HG02943 (cell line): ENCODE measurements around the gene MKRN3.
"Not testable (repeated sequence)": the region's sequence is repeated elsewhere in the genome, so short reads cannot be mapped to it uniquely, and the experiment has no call there.

ENCODE experiments used
- ATAC-seq: cut with Tn5 transposase; IDR thresholded peaks from one replicate; pipeline ENCODE4 v1.9.1; 2021; ENCODE audit warnings: mild to moderate bottlenecking, low read depth, moderate library complexity; ENCODE audit not compliant: unreplicated experiment

MKRN3 gene

GRCh38 chr15:23578521-23579150 lies 13.2 kb downstream of the MKRN3 start:
- ATAC-seq: no peak

- no peak for ATAC-seq
These were observed 22.8 kb downstream of the MKRN3 start for GRCh38 chr15:23588268-23588667.

- ATAC-seq: no peak
These were observed 23.5 kb downstream of the MKRN3 start for GRCh38 chr15:23589012-23589411.

- no peak for ATAC-seq
These were observed 28.8 kb downstream of the MKRN3 start for GRCh38 chr15:23594252-23594770.

GRCh38 chr15:23595368-23595767 lies 29.9 kb downstream of the MKRN3 start:
- no peak for ATAC-seq

DNA sequence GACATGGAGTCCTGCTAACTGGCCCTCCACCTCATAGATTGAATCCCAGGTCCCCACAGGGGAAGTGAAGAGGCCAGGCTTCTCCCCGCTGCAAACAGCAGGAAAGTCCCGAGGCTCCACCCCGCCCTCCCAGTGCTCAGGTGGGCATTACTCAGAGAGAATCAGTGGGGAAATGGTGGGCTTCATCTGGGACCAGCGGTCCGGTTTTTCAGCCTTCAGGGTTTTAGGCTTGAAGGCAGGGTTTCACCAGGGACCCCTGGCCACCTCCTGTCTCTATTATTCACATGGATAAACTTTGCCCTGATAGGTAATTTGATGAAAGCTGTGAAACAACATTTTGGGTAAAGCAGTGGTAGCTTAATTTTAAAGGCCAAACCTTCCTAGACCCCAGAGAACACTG lies 31.3 kb downstream of the MKRN3 start:
- no peak for ATAC-seq

GRCh38 chr15:23597278-23597677 lies 31.8 kb downstream of the MKRN3 start:
- not testable (repeated sequence) for ATAC-seq

DNA sequence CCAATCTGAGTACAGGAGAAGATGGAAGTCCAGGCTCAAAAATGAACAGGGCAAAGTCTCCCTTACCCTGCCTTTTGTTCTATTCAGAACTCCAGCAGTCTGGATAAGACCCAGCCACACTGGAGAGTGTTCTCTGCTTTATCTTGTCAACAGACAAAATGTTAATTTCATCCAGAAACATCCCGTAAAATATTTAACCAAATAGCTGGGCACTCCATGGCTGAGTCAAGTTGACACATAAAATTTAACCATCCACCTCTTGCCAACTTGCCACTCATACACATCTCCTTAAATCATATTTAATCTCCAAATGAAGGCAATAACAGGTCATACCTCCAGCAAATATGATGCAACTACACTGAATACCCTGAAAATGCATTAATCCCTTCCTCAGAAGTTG lies 33.6 kb downstream of the MKRN3 start:
- ATAC-seq: no peak

DNA sequence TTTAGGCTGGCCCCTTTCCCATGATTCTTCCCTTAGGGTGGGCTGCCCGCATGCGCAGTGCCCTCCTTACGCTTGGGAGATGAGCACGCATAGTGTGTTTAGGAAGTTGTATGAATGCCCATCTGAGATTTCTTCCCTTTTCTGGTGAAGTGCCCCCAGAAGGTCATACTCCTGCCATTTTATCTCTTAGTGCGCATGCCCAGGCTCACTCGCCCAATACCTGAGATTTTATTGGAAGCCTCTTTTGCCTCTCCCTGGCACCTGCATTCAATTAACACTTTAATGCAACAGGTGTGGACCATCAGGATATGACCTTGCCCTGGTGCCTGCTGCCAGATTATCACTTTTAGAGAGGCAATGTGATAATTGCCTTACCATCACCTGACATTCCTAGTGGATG lies 36.6 kb downstream of the MKRN3 start:
- no peak for ATAC-seq

- ATAC-seq: no peak
These were observed 40.8 kb downstream of the MKRN3 start for GRCh38 chr15:23606226-23606625.

- ATAC-seq: no peak
These were observed 51.1 kb downstream of the MKRN3 start for GRCh38 chr15:23616536-23616935.
